Liver (tissue), 9 donors: Measurements from ENCODE around the gene EML1. TPM values are rescaled to one million over a fixed set of nuclear protein-coding genes. Genes with fewer than 3 reads are reported as not detected.
A peak's percentile ranks its signal among the peaks of the same experiment; 100 is the strongest.

ENCODE experiments used
- DNase-seq: peaks from one replicate; pipeline ENCODE4 v3.0.0-alpha.2; 2017; ENCODE audit warnings: low spot score
- H3K27ac ChIP-seq, 2 donors: one replicate each; pipeline ENCODE4 v1.7.0; 2013; ENCODE audit warnings: inconsistent platforms in 2 of 2, low read length in 2 of 2, control low read depth in 1 of 2, low read depth in 1 of 2, mild to moderate bottlenecking in 1 of 2
- H3K27me3 ChIP-seq, 4 donors: one replicate each; pipeline versions ENCODE4 v1.6.1 to v1.7.0; 2013; ENCODE audit warnings: low read length in 3 of 4, inconsistent platforms in 1 of 4, mild to moderate bottlenecking in 1 of 4, moderate library complexity in 1 of 4; ENCODE audit not compliant: control insufficient read depth in 4 of 4, insufficient read depth in 4 of 4
- H3K36me3 ChIP-seq, 4 donors: one replicate each; pipeline versions ENCODE4 v1.6.1 to v1.7.0; 2013; ENCODE audit warnings: low read length in 3 of 4, mild to moderate bottlenecking in 3 of 4, low read depth in 1 of 4, moderate library complexity in 1 of 4; ENCODE audit not compliant: control insufficient read depth in 4 of 4, insufficient read depth in 3 of 4
- H3K4me1 ChIP-seq, 4 donors: one replicate each; pipeline versions ENCODE4 v1.6.1 to v1.7.0; 2013; ENCODE audit warnings: low read length in 3 of 4, mild to moderate bottlenecking in 3 of 4, moderate library complexity in 1 of 4; ENCODE audit not compliant: control insufficient read depth in 4 of 4, insufficient read depth in 4 of 4
- H3K4me3 ChIP-seq, 3 donors: one replicate each; pipeline versions ENCODE4 v1.6.1 to v1.7.0; 2013; ENCODE audit warnings: low read length in 3 of 3, control low read depth in 1 of 3, low read depth in 1 of 3, mild to moderate bottlenecking in 1 of 3
- H3K9ac ChIP-seq, 2 donors: one replicate each; pipeline ENCODE4 v1.7.0; 2013; ENCODE audit warnings: low read length in 2 of 2, mild to moderate bottlenecking in 2 of 2, moderate library complexity in 2 of 2, control low read depth in 1 of 2, low read depth in 1 of 2
- H3K9me3 ChIP-seq, 4 donors: one replicate each; pipeline versions ENCODE4 v1.6.1 to v1.7.0; 2013; ENCODE audit warnings: low read length in 3 of 4; ENCODE audit not compliant: control insufficient read depth in 4 of 4
- ATF3 ChIP-seq: IDR thresholded peaks from 2 replicates; pipeline ENCODE4 v1.6.1; 2016; ENCODE audit warnings: antibody characterized with exemption
- CTCF ChIP-seq: fragments of 150-350 bp; IDR thresholded peaks from 2 replicates; pipeline ENCODE4 v1.5.1; 2017; ENCODE audit warnings: improper control_type of control experiment, low read depth, low read length; ENCODE audit not compliant: missing input control
- FOXA1 ChIP-seq: IDR thresholded peaks from 2 replicates; pipeline ENCODE4 v1.6.1; 2016; ENCODE audit warnings: antibody characterized with exemption
- GABPA ChIP-seq, 2 donors: IDR thresholded peaks in 1 of 2; conservative IDR thresholded peaks in 1 of 2; 2 replicates each; pipeline ENCODE4 v1.6.1; 2016; ENCODE audit warnings: antibody characterized with exemption in 2 of 2, mild to moderate bottlenecking in 1 of 2, moderate library complexity in 1 of 2
- HNF4G ChIP-seq: IDR thresholded peaks from 2 replicates; pipeline ENCODE4 v1.6.1; 2016; ENCODE audit warnings: antibody characterized with exemption
- JUND ChIP-seq, 2 donors: IDR thresholded peaks; 2 replicates each; pipeline ENCODE4 v1.6.1; 2016; ENCODE audit warnings: antibody characterized with exemption in 2 of 2
- MAX ChIP-seq: IDR thresholded peaks from 2 replicates; pipeline ENCODE4 v1.6.1; 2016; ENCODE audit warnings: antibody characterized with exemption
- NR2F2 ChIP-seq: IDR thresholded peaks from 2 replicates; pipeline ENCODE4 v1.6.1; 2016; ENCODE audit warnings: antibody characterized with exemption
- REST ChIP-seq: IDR thresholded peaks from 2 replicates; pipeline ENCODE4 v1.6.1; 2016; ENCODE audit warnings: antibody characterized with exemption, mild to moderate bottlenecking
- RXRA ChIP-seq, 2 donors: IDR thresholded peaks; 2 replicates each; pipeline ENCODE4 v1.6.1; 2017 to 2018; ENCODE audit warnings: antibody characterized with exemption in 2 of 2, mild to moderate bottlenecking in 1 of 2
- SP1 ChIP-seq: IDR thresholded peaks from 2 replicates; pipeline ENCODE4 v1.6.1; 2018; ENCODE audit warnings: antibody characterized with exemption, mild to moderate bottlenecking
- ZBTB33 ChIP-seq: IDR thresholded peaks from 2 replicates; pipeline ENCODE4 v1.6.1; 2016; ENCODE audit warnings: antibody characterized with exemption
- WGBS: extraction: QIAGEN DNeasy Blood & Tissue Kit; methylation state at CpG from one replicate; pipeline ENCODE4 v1.1.7; 2013; 5-methylcytosine and 5-hydroxymethylcytosine counted together
- polyA plus RNA-seq, 2 donors: library from polyadenylated mRNA; stranded (reverse) in 1 of 2; unstranded in 1 of 2; fragments of 200-250 nt in 1 of 2; fragments of >200 nt in 1 of 2; fragmentation: Nextera tagmentation in 1 of 2; extraction: Ambion mirVana in 1 of 2; gene quantifications; one replicate each; pipeline versions ENCODE4 v1.2.1 to v1.2.3, GENCODE V29; 2013 to 2015
- total RNA-seq, 2 donors: library from RNA; depleted of rRNA; stranded (reverse); fragments of >200 nt; gene quantifications; one replicate each; pipeline ENCODE4 v1.2.3, GENCODE V29; 2014
- donor health status: healthy.
- donor health status: healthy.
- donor health status: healthy.
- donor health status: healthy.
- donor health status: healthy.

Gene EML1
- total and polyA plus RNA-seq, 4 donors: 2.7 to 14.6 (median 4.6) TPM

- H3K27me3 ChIP-seq: peaks cover 0 to 6% (median 1%) of the 10 kb centered on the region in 4 donors
- H3K9me3 ChIP-seq: no peaks in the 10 kb centered on the region
- DNase-seq: no peak
- H3K27ac ChIP-seq: peak overlapping the region; percentile 15 to 43
- H3K4me1 ChIP-seq: peaks cover 0 to 5% (median 2%) of the 10 kb centered on the region in 4 donors
- WGBS: 45% methylated on average over 16 of the region's 16 CpGs
- TF ChIP-seq GABPA (IDR thresholded peaks at IDR 0.05 in 1 of 2, conservative IDR thresholded peaks at IDR 0.05 in 1 of 2) (no peak), REST (no peak), FOXA1 (no peak), RXRA (IDR thresholded peaks at IDR 0.05) (no peak), CTCF (no peak), ATF3 (no peak), MAX (no peak), SP1 (no peak), NR2F2 (no peak), ZBTB33 (no peak), HNF4G (no peak), JUND (IDR thresholded peaks at IDR 0.05) (no peak)
- no peak overlapping the region for H3K4me3 ChIP-seq
- H3K36me3 ChIP-seq: no peaks in the 10 kb centered on the region
- no peak overlapping the region for H3K9ac ChIP-seq
Observed at GRCh38 chr14:99753225-99754140, 39.7 kb upstream of the EML1 start.
